Measurements from ENCODE around the gene POLR2A. TPM values are rescaled to one million over a fixed set of nuclear protein-coding genes. Genes with fewer than 3 reads are reported as not detected.

Gene POLR2A
- total and polyA plus RNA-seq, 10 of the 15 experiments (the other 5 are each of a cell fraction or from before 2014, with no cell fraction given), result 1.7 to 121 (median 33.4) TPM

DNA sequence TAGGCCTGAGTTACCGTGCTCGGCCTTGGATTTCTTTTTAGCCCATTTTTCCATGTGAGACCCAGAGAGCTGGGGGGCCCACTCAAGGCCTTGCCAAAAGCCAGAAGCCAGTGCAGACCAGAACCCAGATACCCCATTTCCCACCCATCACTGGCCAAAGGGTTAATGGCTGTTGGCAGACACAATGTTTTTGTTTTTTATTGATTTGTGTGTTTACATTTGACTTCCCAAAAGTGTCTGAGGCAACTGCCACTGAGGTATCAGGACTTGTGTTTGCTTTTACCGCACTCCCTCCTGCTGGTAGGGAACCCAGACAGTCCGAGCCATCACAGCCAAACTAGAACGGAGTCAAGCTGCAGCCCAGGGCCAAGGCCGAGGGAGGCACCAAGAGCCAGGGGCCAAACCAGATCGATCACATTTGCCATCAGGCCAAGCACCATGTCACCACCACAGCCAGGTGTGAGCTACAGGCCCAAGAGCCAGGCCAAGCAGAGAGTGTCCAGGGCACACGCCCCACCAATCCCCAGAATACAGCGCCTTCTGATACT, 57.0 kb downstream of the POLR2A start (continued):
- TF ChIP-seq, protein P1, sequence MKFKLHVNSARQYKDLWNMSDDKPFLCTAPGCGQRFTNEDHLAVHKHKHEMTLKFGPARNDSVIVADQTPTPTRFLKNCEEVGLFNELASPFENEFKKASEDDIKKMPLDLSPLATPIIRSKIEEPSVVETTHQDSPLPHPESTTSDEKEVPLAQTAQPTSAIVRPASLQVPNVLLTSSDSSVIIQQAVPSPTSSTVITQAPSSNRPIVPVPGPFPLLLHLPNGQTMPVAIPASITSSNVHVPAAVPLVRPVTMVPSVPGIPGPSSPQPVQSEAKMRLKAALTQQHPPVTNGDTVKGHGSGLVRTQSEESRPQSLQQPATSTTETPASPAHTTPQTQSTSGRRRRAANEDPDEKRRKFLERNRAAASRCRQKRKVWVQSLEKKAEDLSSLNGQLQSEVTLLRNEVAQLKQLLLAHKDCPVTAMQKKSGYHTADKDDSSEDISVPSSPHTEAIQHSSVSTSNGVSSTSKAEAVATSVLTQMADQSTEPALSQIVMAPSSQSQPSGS (IDR thresholded peaks at IDR 0.05; ENCODE audit: low read length), result no peak
- no peak for TF ChIP-seq ZBTB4 (CRISPR knock-in tag; IDR thresholded peaks at IDR 0.05)
- no peak for TF ChIP-seq NR2C1 (IDR thresholded peaks at IDR 0.05)

DNA sequence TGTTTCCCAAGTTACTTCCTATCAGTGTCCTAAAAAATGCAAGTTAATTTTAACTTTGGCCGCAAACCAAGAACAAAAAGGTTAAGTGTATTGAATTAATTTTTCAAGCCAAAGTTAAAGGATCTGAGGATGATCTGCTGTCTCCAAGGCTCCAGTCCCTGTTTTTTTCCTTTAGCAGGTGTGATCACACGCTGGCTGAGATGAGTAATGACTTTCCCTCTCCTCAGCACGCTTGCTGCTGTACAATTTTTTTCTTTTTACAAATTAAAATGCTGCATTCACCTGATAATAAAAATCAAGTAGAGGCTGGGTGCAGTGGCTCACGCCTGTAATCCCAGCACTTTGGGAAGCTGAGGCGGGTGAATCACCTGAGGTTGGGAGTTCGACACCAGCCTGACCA, 60.7 kb downstream of the POLR2A start:
- in situ Hi-C loops (cut with MboI), result no loop called here
- Histone ChIP-seq H3K9ac (ENCODE audit: control insufficient read depth, insufficient read depth, low read length) (no peak overlapping the region), H3K27ac (ENCODE audit: control insufficient read depth, insufficient read depth) (no peak overlapping the region), H3K4me3 (no peak overlapping the region), H3K79me2 (ENCODE audit: control insufficient read depth, insufficient read depth, low read length) (no peaks in the 10 kb centered on the region), H3K36me3 (ENCODE audit: control insufficient read depth in 2 of 2, insufficient read depth in 2 of 2, low read length in 1 of 2) (no peaks in the 10 kb centered on the region), H3K27me3 (replicated peaks in 1 of 2; ENCODE audit: control insufficient read depth in 2 of 2, insufficient read depth in 2 of 2, low read length in 1 of 2) (no peaks in the 10 kb centered on the region; a peak in 1 of 4 replicates), H3K4me1 (ENCODE audit: control insufficient read depth, insufficient read depth, low read length) (peaks cover 16% of the 10 kb centered on the region), H4K20me1 (ENCODE audit: control insufficient read depth, insufficient read depth) (no peaks in the 10 kb centered on the region), H3K4me2 (ENCODE audit: control insufficient read depth, insufficient read depth) (no peak overlapping the region), H3K9me3 (replicated peaks; ENCODE audit: control insufficient read depth, insufficient read depth, low read length) (no peaks in the 10 kb centered on the region), H2AFZ (ENCODE audit: control insufficient read depth, low read depth, low read length) (no peak overlapping the region)
- RAD21 ChIA-PET (ENCODE audit: unreplicated experiment), result no interaction called here
- SMC1A ChIA-PET (ENCODE audit: uncharacterized antibody, unreplicated experiment), result no interaction called here
- CTCF ChIA-PET, result interaction anchor here (1.1 to 2.8 kb wide), 3 partner anchors 15 to 30 kb away, joined by 3 to 10 read pairs (median 5); no protein-coding TSS in a partner anchor
- 46% methylated on average over 6 of the region's 6 CpGs for WGBS (ENCODE audit: insufficient coverage, insufficient replicate concordance, low lambda C conversion rate, missing lambda C conversion rate)
- FAIRE-seq (no peak), ATAC-seq (no peak), DNase-seq (ENCODE audit: low read depth, low spot score) (no peak)
- POLR2A ChIA-PET, result interaction anchor here (0.6 kb wide), 1 partner anchor 12 kb away, joined by 5 read pairs; no protein-coding TSS in a partner anchor
- intact Hi-C loops (cut with micrococcal nuclease; ENCODE audit: unreplicated experiment), result no loop called here
- BruUV-seq (replicated peaks), result no TSS peak
- no peak for TF ChIP-seq ZNF622 (IDR thresholded peaks at IDR 0.05)
- no peak for TF ChIP-seq HDAC6 (IDR thresholded peaks at IDR 0.05; ENCODE audit: unreplicated experiment)
- TF ChIP-seq, protein P2, sequence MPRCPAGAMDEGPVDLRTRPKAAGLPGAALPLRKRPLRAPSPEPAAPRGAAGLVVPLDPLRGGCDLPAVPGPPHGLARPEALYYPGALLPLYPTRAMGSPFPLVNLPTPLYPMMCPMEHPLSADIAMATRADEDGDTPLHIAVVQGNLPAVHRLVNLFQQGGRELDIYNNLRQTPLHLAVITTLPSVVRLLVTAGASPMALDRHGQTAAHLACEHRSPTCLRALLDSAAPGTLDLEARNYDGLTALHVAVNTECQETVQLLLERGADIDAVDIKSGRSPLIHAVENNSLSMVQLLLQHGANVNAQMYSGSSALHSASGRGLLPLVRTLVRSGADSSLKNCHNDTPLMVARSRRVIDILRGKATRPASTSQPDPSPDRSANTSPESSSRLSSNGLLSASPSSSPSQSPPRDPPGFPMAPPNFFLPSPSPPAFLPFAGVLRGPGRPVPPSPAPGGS (IDR thresholded peaks at IDR 0.05; ENCODE audit: borderline replicate concordance, insufficient read depth, low read depth, low read length, poor library complexity, severe bottlenecking), result no peak
- TF ChIP-seq, protein P3, sequence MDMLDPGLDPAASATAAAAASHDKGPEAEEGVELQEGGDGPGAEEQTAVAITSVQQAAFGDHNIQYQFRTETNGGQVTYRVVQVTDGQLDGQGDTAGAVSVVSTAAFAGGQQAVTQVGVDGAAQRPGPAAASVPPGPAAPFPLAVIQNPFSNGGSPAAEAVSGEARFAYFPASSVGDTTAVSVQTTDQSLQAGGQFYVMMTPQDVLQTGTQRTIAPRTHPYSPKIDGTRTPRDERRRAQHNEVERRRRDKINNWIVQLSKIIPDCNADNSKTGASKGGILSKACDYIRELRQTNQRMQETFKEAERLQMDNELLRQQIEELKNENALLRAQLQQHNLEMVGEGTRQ (IDR thresholded peaks at IDR 0.05; ENCODE audit: borderline replicate concordance, low read depth, low read length), result no peak
- no peak for TF ChIP-seq YY1 (IDR thresholded peaks at IDR 0.05; ENCODE audit: low read depth, low read length)
- TF ChIP-seq RELA (IDR thresholded peaks at IDR 0.05; ENCODE audit: borderline replicate concordance, partially characterized antibody), result no peak
- no peak for TF ChIP-seq PKNOX1 (IDR thresholded peaks at IDR 0.05)
- no peak for TF ChIP-seq SIX5 (IDR thresholded peaks at IDR 0.05; ENCODE audit: low read depth, low read length, severe bottlenecking)
- no peak for TF ChIP-seq FOXM1 (IDR thresholded peaks at IDR 0.05; ENCODE audit: low read depth, low read length)
- TF ChIP-seq SUZ12 (IDR thresholded peaks at IDR 0.05; ENCODE audit: unreplicated experiment), result no peak
- TF ChIP-seq POLR2AphosphoS5 (IDR thresholded peaks at IDR 0.05; ENCODE audit: low read length), result no peak

Data from GM12878 (cell line).